GM10266 (cell line): ENCODE results near the gene TGFBR2.

ENCODE experiments used
- DNase-seq: peaks from one replicate; pipeline ENCODE4 v3.0.0; 2012; ENCODE audit errors: extremely low spot score
- CTCF ChIP-seq: IDR thresholded peaks from 2 replicates; pipeline ENCODE4 v1.5.1; 2012; ENCODE audit warnings: mild to moderate bottlenecking, low read depth; ENCODE audit not compliant: control insufficient read depth, insufficient read depth; ENCODE audit errors: missing control alignments

TGFBR2 gene

GRCh38 chr3:30670292-30670691 is 63.9 kb downstream of the TGFBR2 start:
- TF ChIP-seq CTCF = no peak
- no peak for DNase-seq

- no peak for TF ChIP-seq CTCF
- DNase-seq = no peak
These were observed 65.3 kb downstream of the TGFBR2 start for GRCh38 chr3:30671527-30672286.

GRCh38 chr3:30672287-30672735 is 65.9 kb downstream of the TGFBR2 start:
- TF ChIP-seq CTCF = no peak
- DNase-seq = no peak

- DNase-seq = no peak
- no peak for TF ChIP-seq CTCF
These were observed 66.6 kb downstream of the TGFBR2 start for GRCh38 chr3:30672959-30673358.

- TF ChIP-seq CTCF = no peak
- no peak for DNase-seq
These were observed 67.3 kb downstream of the TGFBR2 start for GRCh38 chr3:30673425-30674341.

- no peak for DNase-seq
- TF ChIP-seq CTCF = no peak
These were observed 68.6 kb downstream of the TGFBR2 start for GRCh38 chr3:30675006-30675405.
